ENCODE measurements around the gene NUPR1. TPM values are rescaled to one million over a fixed set of nuclear protein-coding genes. Genes with fewer than 3 reads are reported as not detected.

Gene NUPR1
- total and polyA plus RNA-seq, 2 of the 13 experiments (the other 11 are each of a cell fraction or from before 2014, with no cell fraction given) = 18.0 to 25.6 TPM

GRCh38 chr16:28526201-28527099 lies 12.3 kb downstream of the NUPR1 start (continued):
- TF ChIP-seq ZNF281 (CRISPR knock-in tag; IDR thresholded peaks at IDR 0.05; ENCODE audit: borderline replicate concordance) (peak; percentile 96), STAT5B (CRISPR knock-in tag; IDR thresholded peaks at IDR 0.05) (no peak; the same call in 1 of the 2 replicates), PHF21A (CRISPR knock-in tag; IDR thresholded peaks at IDR 0.05) (peak; percentile 99), KLF9 (CRISPR knock-in tag; IDR thresholded peaks at IDR 0.05; ENCODE audit: low read depth) (peak; percentile 34; the same call in 1 of the 2 replicates), ZNF34 (CRISPR knock-in tag; IDR thresholded peaks at IDR 0.05; ENCODE audit: borderline replicate concordance) (peak; percentile 82; the same call in 1 of the 2 replicates), ZNF256 (CRISPR knock-in tag; conservative IDR thresholded peaks at IDR 0.05) (no peak; the same call in 1 of the 2 replicates), ZBTB44 (CRISPR knock-in tag; IDR thresholded peaks at IDR 0.05) (no peak), BHLHE40 (IDR thresholded peaks at IDR 0.05; ENCODE audit: low read length) (no peak), ATF7 (IDR thresholded peaks at IDR 0.05) (peak; percentile 54), ATF7 (CRISPR knock-in tag; IDR thresholded peaks at IDR 0.05) (peak; percentile 53; the same call in 1 of the 2 replicates), ONECUT2 (CRISPR knock-in tag; IDR thresholded peaks at IDR 0.05) (no peak), ZFP82 (CRISPR knock-in tag; IDR thresholded peaks at IDR 0.05; ENCODE audit: borderline replicate concordance) (no peak; the same call in 1 of the 2 replicates), REPIN1 (CRISPR knock-in tag; IDR thresholded peaks at IDR 0.05; ENCODE audit: borderline replicate concordance, low read depth) (peak; percentile 95; the same call in 1 of the 2 replicates)
- TF ChIP-seq, protein P1, sequence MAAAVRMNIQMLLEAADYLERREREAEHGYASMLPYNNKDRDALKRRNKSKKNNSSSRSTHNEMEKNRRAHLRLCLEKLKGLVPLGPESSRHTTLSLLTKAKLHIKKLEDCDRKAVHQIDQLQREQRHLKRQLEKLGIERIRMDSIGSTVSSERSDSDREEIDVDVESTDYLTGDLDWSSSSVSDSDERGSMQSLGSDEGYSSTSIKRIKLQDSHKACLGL (CRISPR knock-in tag; IDR thresholded peaks at IDR 0.05) = no peak
- TF ChIP-seq, protein P2, sequence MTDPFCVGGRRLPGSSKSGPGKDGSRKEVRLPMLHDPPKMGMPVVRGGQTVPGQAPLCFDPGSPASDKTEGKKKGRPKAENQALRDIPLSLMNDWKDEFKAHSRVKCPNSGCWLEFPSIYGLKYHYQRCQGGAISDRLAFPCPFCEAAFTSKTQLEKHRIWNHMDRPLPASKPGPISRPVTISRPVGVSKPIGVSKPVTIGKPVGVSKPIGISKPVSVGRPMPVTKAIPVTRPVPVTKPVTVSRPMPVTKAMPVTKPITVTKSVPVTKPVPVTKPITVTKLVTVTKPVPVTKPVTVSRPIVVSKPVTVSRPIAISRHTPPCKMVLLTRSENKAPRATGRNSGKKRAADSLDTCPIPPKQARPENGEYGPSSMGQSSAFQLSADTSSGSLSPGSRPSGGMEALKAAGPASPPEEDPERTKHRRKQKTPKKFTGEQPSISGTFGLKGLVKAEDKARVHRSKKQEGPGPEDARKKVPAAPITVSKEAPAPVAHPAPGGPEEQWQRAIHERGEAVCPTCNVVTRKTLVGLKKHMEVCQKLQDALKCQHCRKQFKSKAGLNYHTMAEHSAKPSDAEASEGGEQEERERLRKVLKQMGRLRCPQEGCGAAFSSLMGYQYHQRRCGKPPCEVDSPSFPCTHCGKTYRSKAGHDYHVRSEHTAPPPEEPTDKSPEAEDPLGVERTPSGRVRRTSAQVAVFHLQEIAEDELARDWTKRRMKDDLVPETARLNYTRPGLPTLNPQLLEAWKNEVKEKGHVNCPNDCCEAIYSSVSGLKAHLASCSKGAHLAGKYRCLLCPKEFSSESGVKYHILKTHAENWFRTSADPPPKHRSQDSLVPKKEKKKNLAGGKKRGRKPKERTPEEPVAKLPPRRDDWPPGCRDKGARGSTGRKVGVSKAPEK (CRISPR knock-in tag; IDR thresholded peaks at IDR 0.05; ENCODE audit: borderline replicate concordance) = 0 out of 2 replicates have a peak, but pooled peaks have one; percentile 80
- TF ChIP-seq, protein P3, sequence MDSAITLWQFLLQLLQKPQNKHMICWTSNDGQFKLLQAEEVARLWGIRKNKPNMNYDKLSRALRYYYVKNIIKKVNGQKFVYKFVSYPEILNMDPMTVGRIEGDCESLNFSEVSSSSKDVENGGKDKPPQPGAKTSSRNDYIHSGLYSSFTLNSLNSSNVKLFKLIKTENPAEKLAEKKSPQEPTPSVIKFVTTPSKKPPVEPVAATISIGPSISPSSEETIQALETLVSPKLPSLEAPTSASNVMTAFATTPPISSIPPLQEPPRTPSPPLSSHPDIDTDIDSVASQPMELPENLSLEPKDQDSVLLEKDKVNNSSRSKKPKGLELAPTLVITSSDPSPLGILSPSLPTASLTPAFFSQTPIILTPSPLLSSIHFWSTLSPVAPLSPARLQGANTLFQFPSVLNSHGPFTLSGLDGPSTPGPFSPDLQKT (CRISPR knock-in tag; IDR thresholded peaks at IDR 0.05; ENCODE audit: borderline replicate concordance) = no peak
- TF ChIP-seq, protein P4, sequence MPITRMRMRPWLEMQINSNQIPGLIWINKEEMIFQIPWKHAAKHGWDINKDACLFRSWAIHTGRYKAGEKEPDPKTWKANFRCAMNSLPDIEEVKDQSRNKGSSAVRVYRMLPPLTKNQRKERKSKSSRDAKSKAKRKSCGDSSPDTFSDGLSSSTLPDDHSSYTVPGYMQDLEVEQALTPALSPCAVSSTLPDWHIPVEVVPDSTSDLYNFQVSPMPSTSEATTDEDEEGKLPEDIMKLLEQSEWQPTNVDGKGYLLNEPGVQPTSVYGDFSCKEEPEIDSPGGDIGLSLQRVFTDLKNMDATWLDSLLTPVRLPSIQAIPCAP (CRISPR knock-in tag; IDR thresholded peaks at IDR 0.05; ENCODE audit: low read depth) = no peak; the same call in 1 of the 2 replicates
